Measurements from ENCODE around the gene EIF2A. TPM values are rescaled to one million over a fixed set of nuclear protein-coding genes. Genes with fewer than 3 reads are reported as not detected.

EIF2A gene
- total and polyA plus RNA-seq, 9 of the 15 experiments (the other 6 are each of a cell fraction or from before 2014, with no cell fraction given), result 106 to 192 (median 168) TPM

DNA sequence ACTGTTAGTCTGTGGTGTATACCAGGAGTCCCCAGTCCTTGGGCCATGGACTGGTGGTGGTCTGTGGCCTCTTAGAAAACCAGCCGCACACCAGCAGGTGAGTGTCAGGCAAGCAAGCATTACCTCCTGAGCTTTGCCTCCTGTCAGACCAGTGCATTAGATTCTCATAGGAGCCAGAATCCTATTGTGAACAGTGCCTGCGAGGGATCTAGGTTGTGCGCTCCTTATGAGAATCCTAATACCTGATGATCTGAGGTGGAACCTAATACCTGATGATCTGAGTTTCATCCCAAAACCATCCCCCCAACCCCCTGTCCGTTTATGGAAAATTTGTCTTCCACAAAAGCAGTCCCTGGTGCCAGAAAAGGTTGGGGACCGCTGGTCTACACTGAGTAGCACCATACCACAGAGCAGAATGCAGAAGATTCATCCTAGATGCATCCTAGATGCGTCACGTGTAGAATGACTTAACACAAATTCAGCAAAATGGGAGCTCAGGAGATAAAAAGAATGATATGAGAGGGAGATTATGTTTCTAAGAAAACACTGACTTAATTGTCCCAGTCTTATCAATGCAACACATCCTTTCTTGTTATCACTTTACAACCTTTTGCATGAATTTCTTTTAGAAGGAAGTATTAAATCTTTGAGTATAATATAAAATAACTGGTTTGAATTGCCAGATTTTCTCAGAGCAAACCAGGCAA, 85.1 kb downstream of the EIF2A start (continued):
- TF ChIP-seq, protein P1, sequence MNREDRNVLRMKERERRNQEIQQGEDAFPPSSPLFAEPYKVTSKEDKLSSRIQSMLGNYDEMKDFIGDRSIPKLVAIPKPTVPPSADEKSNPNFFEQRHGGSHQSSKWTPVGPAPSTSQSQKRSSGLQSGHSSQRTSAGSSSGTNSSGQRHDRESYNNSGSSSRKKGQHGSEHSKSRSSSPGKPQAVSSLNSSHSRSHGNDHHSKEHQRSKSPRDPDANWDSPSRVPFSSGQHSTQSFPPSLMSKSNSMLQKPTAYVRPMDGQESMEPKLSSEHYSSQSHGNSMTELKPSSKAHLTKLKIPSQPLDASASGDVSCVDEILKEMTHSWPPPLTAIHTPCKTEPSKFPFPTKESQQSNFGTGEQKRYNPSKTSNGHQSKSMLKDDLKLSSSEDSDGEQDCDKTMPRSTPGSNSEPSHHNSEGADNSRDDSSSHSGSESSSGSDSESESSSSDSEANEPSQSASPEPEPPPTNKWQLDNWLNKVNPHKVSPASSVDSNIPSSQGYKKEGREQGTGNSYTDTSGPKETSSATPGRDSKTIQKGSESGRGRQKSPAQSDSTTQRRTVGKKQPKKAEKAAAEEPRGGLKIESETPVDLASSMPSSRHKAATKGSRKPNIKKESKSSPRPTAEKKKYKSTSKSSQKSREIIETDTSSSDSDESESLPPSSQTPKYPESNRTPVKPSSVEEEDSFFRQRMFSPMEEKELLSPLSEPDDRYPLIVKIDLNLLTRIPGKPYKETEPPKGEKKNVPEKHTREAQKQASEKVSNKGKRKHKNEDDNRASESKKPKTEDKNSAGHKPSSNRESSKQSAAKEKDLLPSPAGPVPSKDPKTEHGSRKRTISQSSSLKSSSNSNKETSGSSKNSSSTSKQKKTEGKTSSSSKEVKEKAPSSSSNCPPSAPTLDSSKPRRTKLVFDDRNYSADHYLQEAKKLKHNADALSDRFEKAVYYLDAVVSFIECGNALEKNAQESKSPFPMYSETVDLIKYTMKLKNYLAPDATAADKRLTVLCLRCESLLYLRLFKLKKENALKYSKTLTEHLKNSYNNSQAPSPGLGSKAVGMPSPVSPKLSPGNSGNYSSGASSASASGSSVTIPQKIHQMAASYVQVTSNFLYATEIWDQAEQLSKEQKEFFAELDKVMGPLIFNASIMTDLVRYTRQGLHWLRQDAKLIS (CRISPR knock-in tag; IDR thresholded peaks at IDR 0.05), result no peak
- TF ChIP-seq ARID2 (IDR thresholded peaks at IDR 0.05) (no peak), RBM34 (IDR thresholded peaks at IDR 0.05; ENCODE audit: borderline replicate concordance, insufficient read depth, low read length) (no peak), MITF (IDR thresholded peaks at IDR 0.05) (no peak), RUNX1 (IDR thresholded peaks at IDR 0.05; ENCODE audit: low read depth) (no peak)
- TF ChIP-seq, protein P2, sequence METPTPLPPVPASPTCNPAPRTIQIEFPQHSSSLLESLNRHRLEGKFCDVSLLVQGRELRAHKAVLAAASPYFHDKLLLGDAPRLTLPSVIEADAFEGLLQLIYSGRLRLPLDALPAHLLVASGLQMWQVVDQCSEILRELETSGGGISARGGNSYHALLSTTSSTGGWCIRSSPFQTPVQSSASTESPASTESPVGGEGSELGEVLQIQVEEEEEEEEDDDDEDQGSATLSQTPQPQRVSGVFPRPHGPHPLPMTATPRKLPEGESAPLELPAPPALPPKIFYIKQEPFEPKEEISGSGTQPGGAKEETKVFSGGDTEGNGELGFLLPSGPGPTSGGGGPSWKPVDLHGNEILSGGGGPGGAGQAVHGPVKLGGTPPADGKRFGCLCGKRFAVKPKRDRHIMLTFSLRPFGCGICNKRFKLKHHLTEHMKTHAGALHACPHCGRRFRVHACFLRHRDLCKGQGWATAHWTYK (CRISPR knock-in tag; IDR thresholded peaks at IDR 0.05), result no peak
